Keratinocyte (primary cell): ENCODE measurements around the gene NOS3. TPM values are rescaled to one million over a fixed set of nuclear protein-coding genes. Genes with fewer than 3 reads are reported as not detected.
A peak's percentile ranks its signal among the peaks of the same experiment; 100 is the strongest.

Experiments
- DNase-seq: peaks from one replicate; pipeline ENCODE4 v3.0.0-alpha.2; 2011; ENCODE audit warnings: low read depth, missing footprints, low spot score
- FAIRE-seq: peaks from 2 replicates; lab custom pipeline; 2011; peaks lifted over from hg19 to GRCh38; lab: Jason Lieb, UNC
- H2AFZ ChIP-seq: 2 replicates; pipeline ENCODE4 v1.6.0; 2012; ENCODE audit warnings: low read length, control low read depth, inconsistent platforms; ENCODE audit not compliant: control insufficient read depth
- H3K27ac ChIP-seq: 2 replicates; pipeline ENCODE4 v1.5.1; 2011; ENCODE audit warnings: low read length; ENCODE audit not compliant: control insufficient read depth, insufficient read depth
- H3K27me3 ChIP-seq: 3 replicates; pipeline ENCODE4 v1.6.0; 2011; ENCODE audit warnings: low read length; ENCODE audit not compliant: control insufficient read depth, insufficient read depth; ENCODE audit errors: extremely low read depth
- H3K36me3 ChIP-seq, 2 experiments: 2 replicates in 1 of 2; 3 replicates in 1 of 2; pipeline ENCODE4 v1.5.1; 2011; ENCODE audit warnings: low read length in 2 of 2, mild to moderate bottlenecking in 1 of 2; ENCODE audit not compliant: control insufficient read depth in 2 of 2, insufficient read depth in 2 of 2; ENCODE audit errors: extremely low read depth in 1 of 2
- H3K4me1 ChIP-seq: 3 replicates; pipeline ENCODE4 v1.5.1; 2011; ENCODE audit warnings: low read length; ENCODE audit not compliant: control insufficient read depth, insufficient read depth; ENCODE audit errors: extremely low read depth
- H3K4me2 ChIP-seq: 3 replicates; pipeline ENCODE4 v1.6.0; 2011; ENCODE audit warnings: low read depth, low read length; ENCODE audit not compliant: control insufficient read depth, insufficient read depth; ENCODE audit errors: extremely low read depth
- H3K4me3 ChIP-seq, 3 experiments: fragments of 200-600 bp in 1 of 3; sonication (generic) in 1 of 3; 2 replicates in 2 of 3; 3 replicates in 1 of 3; pipeline ENCODE4 v1.5.1; 2011 to 2016; ENCODE audit warnings: low read length in 3 of 3, mild to moderate bottlenecking in 3 of 3, control low read depth in 2 of 3, inconsistent platforms in 1 of 3, low read depth in 1 of 3, mixed read lengths in 1 of 3, mixed run types in 1 of 3, moderate library complexity in 1 of 3; ENCODE audit not compliant: control insufficient read depth in 2 of 3, insufficient read depth in 2 of 3; ENCODE audit errors: extremely low read depth in 1 of 3
- H3K79me2 ChIP-seq: 2 replicates; pipeline ENCODE4 v1.6.0; 2012; ENCODE audit warnings: low read length; ENCODE audit not compliant: control insufficient read depth, insufficient read depth
- H3K9ac ChIP-seq: 3 replicates; pipeline ENCODE4 v1.6.0; 2011; ENCODE audit warnings: low read length; ENCODE audit not compliant: control insufficient read depth, insufficient read depth; ENCODE audit errors: extremely low read depth
- H3K9me1 ChIP-seq: 3 replicates; pipeline ENCODE4 v1.6.0; 2011; ENCODE audit warnings: low read length; ENCODE audit not compliant: control insufficient read depth, insufficient read depth; ENCODE audit errors: extremely low read depth
- H3K9me3 ChIP-seq: 2 replicates; pipeline ENCODE4 v1.5.1; 2012; ENCODE audit warnings: low read depth, low read length; ENCODE audit not compliant: control insufficient read depth
- H4K20me1 ChIP-seq: 3 replicates; pipeline ENCODE4 v1.6.0; 2011; ENCODE audit warnings: low read length; ENCODE audit not compliant: control insufficient read depth, insufficient read depth; ENCODE audit errors: extremely low read depth
- CTCF ChIP-seq, 3 experiments: IDR thresholded peaks in 1 of 3; conservative IDR thresholded peaks in 1 of 3; optimal IDR thresholded peaks in 1 of 3; 2 replicates in 2 of 3; 3 replicates in 1 of 3; pipeline versions ENCODE3 to v1.5.1; 2011; ENCODE audit warnings: low read length in 3 of 3, mild to moderate bottlenecking in 3 of 3, moderate library complexity in 2 of 3, control low read depth in 1 of 3, inconsistent platforms in 1 of 3; ENCODE audit not compliant: insufficient read depth in 2 of 3; ENCODE audit errors: extremely low read depth in 1 of 3
- EZH2 ChIP-seq: IDR thresholded peaks from one replicate; pipeline ENCODE4 v1.6.1; 2012; ENCODE audit warnings: inconsistent platforms, mild to moderate bottlenecking, low read length, moderate library complexity
- dilution Hi-C: fragments of 300-500 bp; cut with MboI; formaldehyde crosslinking; loops from one replicate; pipeline ENCODE4 v1.7.0; 2020; ENCODE audit warnings: low sequenced_read_pairs; ENCODE audit not compliant: extremely low pct_ligation_motif_present
- polyA plus RNA-seq, 5 experiments: library from polyadenylated mRNA; depleted of rRNA in 3 of 5; stranded (reverse) in 3 of 5; stranded (forward) in 1 of 5; unstranded in 1 of 5; fragments of >200 nt; gene quantifications; 1 replicate in 1 of 5; 2 replicates in 3 of 5; 3 replicates in 1 of 5; pipeline versions ENCODE4 v1.2.1 to v1.2.3, GENCODE V29; 2011 to 2012; ENCODE audit warnings: missing spikeins in 2 of 5, low read depth in 1 of 5, low replicate concordance in 1 of 5

The NOS3 gene
- polyA plus RNA-seq, 1 donor (not counting 4 experiments of a cell fraction or from before 2014, with no cell fraction given): 0.77 TPM

DNA sequence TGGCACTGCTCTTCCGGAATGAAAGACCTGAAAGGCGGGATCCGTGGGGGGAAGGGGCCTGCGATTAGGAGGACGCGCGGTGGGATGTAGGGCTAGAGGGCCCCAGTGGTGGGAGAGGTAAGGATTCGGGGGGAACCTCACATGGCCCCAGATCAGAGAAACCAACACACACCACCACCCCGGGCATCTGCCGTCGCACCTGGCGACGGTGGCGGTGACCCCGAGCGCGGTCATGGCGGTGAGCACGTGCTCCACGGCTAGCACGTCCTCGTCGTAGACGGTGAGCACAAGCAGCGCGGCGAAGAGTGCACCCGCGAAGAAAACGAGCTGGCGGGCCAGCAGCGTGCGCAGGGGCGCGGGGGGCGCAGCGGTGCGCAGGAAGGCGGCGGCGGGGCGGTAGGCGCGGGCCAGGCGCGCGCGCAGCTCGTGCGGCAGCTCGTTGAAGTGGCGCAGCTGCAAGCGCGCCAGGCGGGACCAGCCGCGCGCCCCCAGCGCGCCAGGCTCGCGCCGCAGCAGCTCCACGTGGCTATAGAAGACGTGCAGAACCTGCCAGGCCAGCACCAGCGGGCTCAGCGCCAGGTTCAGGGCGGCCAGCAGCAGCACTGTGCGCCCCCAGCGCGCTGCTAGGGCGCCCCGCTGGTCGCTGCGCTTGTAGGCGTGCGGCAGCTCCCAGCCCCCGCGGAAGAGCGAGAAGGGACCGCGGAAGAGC, 27.8 kb downstream of the NOS3 start:
- dilution Hi-C loops: no loop called here
- Histone ChIP-seq H3K4me3 (no peak overlapping the region), H3K9ac (no peak overlapping the region), H4K20me1 (no peaks in the 10 kb centered on the region), H3K36me3 (no peaks in the 10 kb centered on the region), H3K9me1 (no peaks in the 10 kb centered on the region), H3K27me3 (peaks cover 43% of the 10 kb centered on the region), H3K79me2 (no peaks in the 10 kb centered on the region), H3K4me2 (peak overlapping the region; percentile 56), H3K27ac (no peak overlapping the region), H3K4me1 (peaks cover 4% of the 10 kb centered on the region), H3K9me3 (no peaks in the 10 kb centered on the region), H2AFZ (peak overlapping the region; percentile 30)
- FAIRE-seq: no peak
- no peak for DNase-seq
- peak; percentile 79 for TF ChIP-seq EZH2
- TF ChIP-seq CTCF (optimal IDR thresholded peaks at IDR 0.05 in 1 of 3, IDR thresholded peaks at IDR 0.05 in 1 of 3, conservative IDR thresholded peaks at IDR 0.05 in 1 of 3; ENCODE audit: extremely low read depth in 1 of 3, insufficient read depth in 2 of 3, low read length in 3 of 3): no peak

GRCh38 chr7:151019130-151019447, 28.3 kb downstream of the NOS3 start:
- Histone ChIP-seq H3K9me3 (no peaks in the 10 kb centered on the region), H3K4me2 (no peak overlapping the region), H4K20me1 (no peaks in the 10 kb centered on the region), H3K27ac (no peak overlapping the region), H3K9ac (no peak overlapping the region), H3K79me2 (no peaks in the 10 kb centered on the region), H3K27me3 (peaks cover 38% of the 10 kb centered on the region), H3K36me3 (no peaks in the 10 kb centered on the region), H2AFZ (no peak overlapping the region), H3K4me3 (no peak overlapping the region), H3K4me1 (no peaks in the 10 kb centered on the region), H3K9me1 (no peaks in the 10 kb centered on the region)
- TF ChIP-seq CTCF (optimal IDR thresholded peaks at IDR 0.05 in 1 of 3, IDR thresholded peaks at IDR 0.05 in 1 of 3, conservative IDR thresholded peaks at IDR 0.05 in 1 of 3; ENCODE audit: extremely low read depth in 1 of 3, insufficient read depth in 2 of 3, low read length in 3 of 3): no peak
- TF ChIP-seq EZH2: no peak
- FAIRE-seq (no peak), DNase-seq (no peak)
- dilution Hi-C loops: no loop called here
